Sigmoid colon (tissue), 4 donors: Measurements from ENCODE around the gene DMTF1.

ENCODE experiments used
- EP300 ChIP-seq, 4 donors: sonication (generic); formaldehyde crosslinking; IDR thresholded peaks; one replicate each; pipeline ENCODE4 v1.6.1; 2017; ENCODE audit warnings: antibody characterized with exemption in 4 of 4
- POLR2A ChIP-seq, 2 donors: fragments of 450-650 bp; IDR thresholded peaks; one replicate each; pipeline ENCODE4 v1.6.1; 2016; ENCODE audit warnings: antibody characterized with exemption in 2 of 2, mild to moderate bottlenecking in 2 of 2, moderate library complexity in 2 of 2
- TF ChIP-seq, protein P1 (sequence below), 4 experiments: fragments of 450-650 bp in 3 of 4; fragments of 200-600 bp in 1 of 4; IDR thresholded peaks; one replicate each; pipeline ENCODE4 v1.5.1; 2016 to 2019; ENCODE audit warnings: antibody characterized with exemption in 4 of 4, mild to moderate bottlenecking in 3 of 4, moderate library complexity in 2 of 4

DNA sequence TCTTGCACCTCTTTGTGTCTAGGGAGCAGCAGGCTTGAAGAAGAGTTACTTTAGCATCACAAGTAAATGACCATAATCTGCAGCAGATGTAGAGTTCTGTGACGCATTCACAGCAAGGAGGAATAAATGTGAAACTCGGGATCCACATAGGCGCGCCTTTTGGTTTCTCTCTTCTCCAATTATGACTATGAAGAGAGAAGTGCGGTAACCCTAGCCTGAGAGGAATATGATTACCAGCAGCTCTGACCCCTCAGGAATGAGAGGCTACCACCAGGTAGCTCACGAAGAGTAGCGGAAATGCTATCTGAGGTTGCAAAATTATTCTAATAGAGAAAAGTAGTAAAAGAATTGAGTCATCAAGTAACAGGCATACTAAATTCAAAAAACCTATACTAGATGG lies 25.2 kb upstream of the DMTF1 start:
- TF ChIP-seq, protein P1, sequence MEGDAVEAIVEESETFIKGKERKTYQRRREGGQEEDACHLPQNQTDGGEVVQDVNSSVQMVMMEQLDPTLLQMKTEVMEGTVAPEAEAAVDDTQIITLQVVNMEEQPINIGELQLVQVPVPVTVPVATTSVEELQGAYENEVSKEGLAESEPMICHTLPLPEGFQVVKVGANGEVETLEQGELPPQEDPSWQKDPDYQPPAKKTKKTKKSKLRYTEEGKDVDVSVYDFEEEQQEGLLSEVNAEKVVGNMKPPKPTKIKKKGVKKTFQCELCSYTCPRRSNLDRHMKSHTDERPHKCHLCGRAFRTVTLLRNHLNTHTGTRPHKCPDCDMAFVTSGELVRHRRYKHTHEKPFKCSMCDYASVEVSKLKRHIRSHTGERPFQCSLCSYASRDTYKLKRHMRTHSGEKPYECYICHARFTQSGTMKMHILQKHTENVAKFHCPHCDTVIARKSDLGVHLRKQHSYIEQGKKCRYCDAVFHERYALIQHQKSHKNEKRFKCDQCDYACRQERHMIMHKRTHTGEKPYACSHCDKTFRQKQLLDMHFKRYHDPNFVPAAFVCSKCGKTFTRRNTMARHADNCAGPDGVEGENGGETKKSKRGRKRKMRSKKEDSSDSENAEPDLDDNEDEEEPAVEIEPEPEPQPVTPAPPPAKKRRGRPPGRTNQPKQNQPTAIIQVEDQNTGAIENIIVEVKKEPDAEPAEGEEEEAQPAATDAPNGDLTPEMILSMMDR (IDR thresholded peaks at IDR 0.05), result no peak
- TF ChIP-seq EP300 (IDR thresholded peaks at IDR 0.05) (no peak), POLR2A (IDR thresholded peaks at IDR 0.05) (no peak)
